Measurements from ENCODE around the gene ATP8A2.
"Not testable (repeated sequence)": the region's sequence is repeated elsewhere in the genome, so short reads cannot be mapped to it uniquely, and the experiment has no call there.

Gene ATP8A2

GRCh38 chr13:25561812-25562211, 190.0 kb downstream of the ATP8A2 start:
- DNase-seq (ENCODE audit: low spot score) = no peak

- DNase-seq (ENCODE audit: low spot score) = no peak
These were observed 198.4 kb downstream of the ATP8A2 start for GRCh38 chr13:25570185-25570584.

GRCh38 chr13:25571237-25571636, 199.5 kb downstream of the ATP8A2 start:
- DNase-seq (ENCODE audit: low spot score) = no peak

GRCh38 chr13:25572171-25572570, 200.4 kb downstream of the ATP8A2 start:
- not testable (repeated sequence) for DNase-seq (ENCODE audit: low spot score)

- DNase-seq (ENCODE audit: low spot score) = peak; percentile 61
These were observed 202.9 kb downstream of the ATP8A2 start for GRCh38 chr13:25574437-25575411.

GRCh38 chr13:25575562-25575961, 203.8 kb downstream of the ATP8A2 start:
- no peak for DNase-seq (ENCODE audit: low spot score)

- DNase-seq (ENCODE audit: low spot score) = no peak
These were observed 206.8 kb downstream of the ATP8A2 start for GRCh38 chr13:25578526-25578925.

GRCh38 chr13:25579221-25579620, 207.4 kb downstream of the ATP8A2 start:
- DNase-seq (ENCODE audit: low spot score) = no peak

GRCh38 chr13:25581351-25581750, 209.6 kb downstream of the ATP8A2 start:
- no peak for DNase-seq (ENCODE audit: low spot score)

GRCh38 chr13:25584087-25584486, 212.3 kb downstream of the ATP8A2 start:
- no peak for DNase-seq (ENCODE audit: low spot score)

GRCh38 chr13:25585000-25585399, 213.2 kb downstream of the ATP8A2 start:
- no peak for DNase-seq (ENCODE audit: low spot score)

GRCh38 chr13:25587326-25587980, 215.7 kb downstream of the ATP8A2 start:
- no peak for DNase-seq (ENCODE audit: low spot score)

- no peak for DNase-seq (ENCODE audit: low spot score)
These were observed 216.7 kb downstream of the ATP8A2 start for GRCh38 chr13:25588336-25589060.

GRCh38 chr13:25598421-25598820, 226.6 kb downstream of the ATP8A2 start:
- no peak for DNase-seq (ENCODE audit: low spot score)

GRCh38 chr13:25602176-25602575, 230.4 kb downstream of the ATP8A2 start:
- no peak for DNase-seq (ENCODE audit: low spot score)

- no peak for DNase-seq (ENCODE audit: low spot score)
These were observed 232.3 kb downstream of the ATP8A2 start for GRCh38 chr13:25604106-25604505.

GRCh38 chr13:25607096-25607495, 235.3 kb downstream of the ATP8A2 start:
- no peak for DNase-seq (ENCODE audit: low spot score)

GRCh38 chr13:25608181-25608580, 236.4 kb downstream of the ATP8A2 start:
- no peak for DNase-seq (ENCODE audit: low spot score)

GRCh38 chr13:25616674-25617073, 244.9 kb downstream of the ATP8A2 start:
- DNase-seq (ENCODE audit: low spot score) = no peak

- no peak for DNase-seq (ENCODE audit: low spot score)
These were observed 248.1 kb downstream of the ATP8A2 start for GRCh38 chr13:25619897-25620296.

- no peak for DNase-seq (ENCODE audit: low spot score)
These were observed 253.6 kb downstream of the ATP8A2 start for GRCh38 chr13:25625414-25625813.

- DNase-seq (ENCODE audit: low spot score) = no peak
These were observed 258.6 kb downstream of the ATP8A2 start for GRCh38 chr13:25630329-25630900.
